Left ventricle myocardium superior (tissue), 1 donor: ENCODE measurements around the gene RSPO4. TPM values are rescaled to one million over a fixed set of nuclear protein-coding genes. Genes with fewer than 3 reads are reported as not detected.

Experiments used
- ATAC-seq: fragments of 200-7000 bp; cut with Tn5 transposase; one replicate; pipeline ENCODE4 v1.9.1; 2020; ENCODE audit warnings: mild to moderate bottlenecking, moderate library complexity
- DNase-seq: peaks from one replicate; pipeline ENCODE4 v3.0.0-alpha.2; 2020
- intact Hi-C: fragments of 100-400 bp; cut with micrococcal nuclease; formaldehyde crosslinking; loops from one replicate; pipeline ENCODE4 v1.11.0; 2022
- total RNA-seq: library from RNA; stranded (reverse); fragmentation: NEBNext Ultra II Directional; extraction: Animal tissue kit (Norgen Biotek cat#: 25700); gene quantifications from one replicate; pipeline ENCODE4 v1.2.1, GENCODE V29; 2021
- donor health status: DM: no; HTN: yes; CAD: no; lungs with severe emphysema.

The RSPO4 gene
- total RNA-seq, 1 donor from 2014 or later: 0.42 TPM

- ATAC-seq: peak; percentile 72
- intact Hi-C loops: no loop called here
- DNase-seq: no peak
Observed at GRCh38 chr20:916125-916799, 85.8 kb downstream of the RSPO4 start, which contains the start of gene ANGPT4. Gene ANGPT4, minus strand, starts transcription at chr20:916334. Its CDS starts 120 bp downstream, at chr20:916214.

- no peak for ATAC-seq
- no peak for DNase-seq
- intact Hi-C loops: no loop called here
Observed at GRCh38 chr20:914727-915498, 87.2 kb downstream of the RSPO4 start.

GRCh38 chr20:913306-913849 lies 88.7 kb downstream of the RSPO4 start:
- no peak for ATAC-seq
- intact Hi-C loops: no loop called here

GRCh38 chr20:911882-912600 lies 90.1 kb downstream of the RSPO4 start:
- intact Hi-C loops: no loop called here
- no peak for ATAC-seq
- no peak for DNase-seq

More at GRCh38 chr20:913306-913849, 88.7 kb downstream of the RSPO4 start:
- DNase-seq: no peak

GRCh38 chr20:910870-911770 lies 91.0 kb downstream of the RSPO4 start:
- DNase-seq (no peak), ATAC-seq (peak; percentile 56)
- intact Hi-C loops: no loop called here

- intact Hi-C loops: no loop called here
- DNase-seq (no peak), ATAC-seq (peak; percentile 56)
Observed at GRCh38 chr20:910132-910869, 91.8 kb downstream of the RSPO4 start.

GRCh38 chr20:909641-910040 lies 92.5 kb downstream of the RSPO4 start:
- ATAC-seq (no peak), DNase-seq (no peak)
- intact Hi-C loops: no loop called here

Other genes starting within 250 kb of the RSPO4 start
- gene SLC52A3, start 233.8 kb downstream of the RSPO4 start, total RNA-seq: 1.9 TPM
- gene FAM110A, start 168.6 kb downstream of the RSPO4 start, total RNA-seq: 3.1 TPM
- 0.05 TPM for gene ANGPT4, start 86.0 kb downstream of the RSPO4 start, total RNA-seq
- 130 TPM for gene PSMF1, start 116.3 kb upstream of the RSPO4 start, total RNA-seq
- gene TMEM74B, start 182.7 kb upstream of the RSPO4 start, total RNA-seq: 4.1 TPM
- 0.25 TPM for gene C20orf202, start 201.1 kb upstream of the RSPO4 start, total RNA-seq
- gene RAD21L1, start 223.7 kb upstream of the RSPO4 start, total RNA-seq: not detected